Mucosa of descending colon (tissue), 3 donors: Measurements from ENCODE around the gene TAF3. TPM values are rescaled to one million over a fixed set of nuclear protein-coding genes. Genes with fewer than 3 reads are reported as not detected.

Source experiments
- ATAC-seq: fragments of 200-7000 bp; cut with Tn5 transposase; one replicate; pipeline ENCODE4 v1.9.1; 2020; ENCODE audit warnings: mild to moderate bottlenecking, moderate library complexity
- DNase-seq, 3 donors: peaks; one replicate each; pipeline ENCODE4 v3.0.0-alpha.2; 2020
- H3K36me3 ChIP-seq: fragments of 200-600 bp; one replicate; pipeline ENCODE4 v1.8.0; 2021; ENCODE audit warnings: low read depth, mild to moderate bottlenecking
- H3K4me1 ChIP-seq: fragments of 200-600 bp; one replicate; pipeline ENCODE4 v1.8.0; 2021; ENCODE audit warnings: low read depth, mild to moderate bottlenecking
- H3K4me3 ChIP-seq: fragments of 200-600 bp; one replicate; pipeline ENCODE4 v1.8.0; 2021; ENCODE audit warnings: mild to moderate bottlenecking
- H3K9me3 ChIP-seq: fragments of 200-600 bp; one replicate; pipeline ENCODE4 v1.8.0; 2021; ENCODE audit warnings: mild to moderate bottlenecking
- intact Hi-C, 2 donors: fragments of 100-400 bp; cut with DNase I in 1 of 2; cut with micrococcal nuclease in 1 of 2; formaldehyde crosslinking; loops; one replicate each; pipeline versions ENCODE4 v1.11.0 to v1.11.1; 2022; cut with DNase I, micrococcal nuclease
- total RNA-seq, 3 donors: library from RNA; stranded (reverse); fragmentation: NEBNext Ultra II Directional in 2 of 3; extraction: Animal tissue kit (Norgen Biotek cat#: 25700) in 2 of 3; gene quantifications; one replicate each; pipeline versions ENCODE4 v1.2.1 to v1.2.4, GENCODE V29; 2021 to 2023
- TF ChIP-seq, protein P1 (sequence below): fragments of 200-600 bp; IDR thresholded peaks from one replicate; pipeline ENCODE4 v1.8.0; 2022; ENCODE audit warnings: antibody characterized with exemption, mild to moderate bottlenecking
- donor health status: DM: no; HTN: no; CAD: no; lungs with moderate emphysema.
- donor health status: DM: no; HTN: no; CAD: no.
- donor health status: DM: no; HTN: yes; CAD: no.

The TAF3 gene
- total RNA-seq, 3 donors from 2014 or later, result 5.5 to 17.2 (median 6.0) TPM

DNA sequence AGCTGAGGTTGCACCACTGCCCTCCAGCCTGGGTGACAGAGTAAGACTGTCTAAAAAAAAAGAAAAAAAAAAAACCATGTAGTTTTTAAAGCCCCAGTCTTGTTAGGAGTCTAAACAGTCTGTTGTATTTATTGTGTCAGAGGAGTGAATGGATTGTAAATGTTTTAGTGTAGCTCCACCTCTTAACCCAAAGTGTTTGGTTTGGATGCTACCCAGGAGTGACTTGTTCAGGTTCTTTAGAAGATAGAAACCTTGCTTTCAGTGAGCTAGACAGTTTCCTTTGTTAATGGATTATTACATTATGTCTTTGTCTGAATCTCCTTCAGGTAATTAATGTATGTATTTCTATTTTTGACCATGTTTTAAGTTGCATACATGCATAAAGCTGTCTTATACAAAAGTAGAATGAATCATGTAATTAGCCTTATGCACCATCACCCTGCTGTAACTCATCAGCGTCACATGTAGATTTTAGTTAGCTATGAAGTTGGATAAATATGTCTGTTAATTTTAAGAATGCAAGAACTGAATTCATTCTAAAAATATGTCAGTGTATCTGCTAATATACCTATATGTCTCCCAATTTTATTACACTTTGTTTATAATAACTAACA lies 97.7 kb downstream of the TAF3 start:
- Histone ChIP-seq H3K36me3 (no peaks in the 10 kb centered on the region), H3K4me1 (no peaks in the 10 kb centered on the region), H3K4me3 (no peak overlapping the region), H3K9me3 (no peaks in the 10 kb centered on the region)
- intact Hi-C loops, result no loop called here
- ATAC-seq (peak; percentile 77), DNase-seq (peak in 1 of 3 donors; percentile 52)
- TF ChIP-seq, protein P1, sequence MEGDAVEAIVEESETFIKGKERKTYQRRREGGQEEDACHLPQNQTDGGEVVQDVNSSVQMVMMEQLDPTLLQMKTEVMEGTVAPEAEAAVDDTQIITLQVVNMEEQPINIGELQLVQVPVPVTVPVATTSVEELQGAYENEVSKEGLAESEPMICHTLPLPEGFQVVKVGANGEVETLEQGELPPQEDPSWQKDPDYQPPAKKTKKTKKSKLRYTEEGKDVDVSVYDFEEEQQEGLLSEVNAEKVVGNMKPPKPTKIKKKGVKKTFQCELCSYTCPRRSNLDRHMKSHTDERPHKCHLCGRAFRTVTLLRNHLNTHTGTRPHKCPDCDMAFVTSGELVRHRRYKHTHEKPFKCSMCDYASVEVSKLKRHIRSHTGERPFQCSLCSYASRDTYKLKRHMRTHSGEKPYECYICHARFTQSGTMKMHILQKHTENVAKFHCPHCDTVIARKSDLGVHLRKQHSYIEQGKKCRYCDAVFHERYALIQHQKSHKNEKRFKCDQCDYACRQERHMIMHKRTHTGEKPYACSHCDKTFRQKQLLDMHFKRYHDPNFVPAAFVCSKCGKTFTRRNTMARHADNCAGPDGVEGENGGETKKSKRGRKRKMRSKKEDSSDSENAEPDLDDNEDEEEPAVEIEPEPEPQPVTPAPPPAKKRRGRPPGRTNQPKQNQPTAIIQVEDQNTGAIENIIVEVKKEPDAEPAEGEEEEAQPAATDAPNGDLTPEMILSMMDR, result no peak

DNA sequence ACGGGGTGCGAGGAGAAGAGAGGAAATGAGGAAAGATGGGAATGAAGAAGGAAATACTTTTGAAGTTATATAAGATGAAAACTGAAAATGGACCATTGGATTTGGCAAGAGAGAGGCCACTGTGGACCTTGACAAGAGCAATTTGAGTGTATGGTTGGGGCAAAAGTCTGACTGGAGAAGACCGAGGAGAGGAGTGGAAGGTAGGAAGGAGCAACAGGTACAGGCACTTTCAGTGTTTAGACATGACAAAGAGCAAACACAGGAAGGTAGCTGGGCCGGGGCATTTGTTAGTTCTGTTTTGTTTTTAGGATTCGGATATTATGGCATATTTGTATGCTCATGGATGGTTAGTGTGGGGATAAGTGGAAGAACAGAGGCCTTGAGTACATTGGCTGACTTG lies 99.4 kb downstream of the TAF3 start:
- TF ChIP-seq, protein P1, result no peak
- DNase-seq (no peak), ATAC-seq (no peak)
- H3K9me3 ChIP-seq, result no peaks in the 10 kb centered on the region
- no peaks in the 10 kb centered on the region for H3K36me3 ChIP-seq
- intact Hi-C loops, result no loop called here
- H3K4me1 ChIP-seq, result no peaks in the 10 kb centered on the region
- H3K4me3 ChIP-seq, result no peak overlapping the region

DNA sequence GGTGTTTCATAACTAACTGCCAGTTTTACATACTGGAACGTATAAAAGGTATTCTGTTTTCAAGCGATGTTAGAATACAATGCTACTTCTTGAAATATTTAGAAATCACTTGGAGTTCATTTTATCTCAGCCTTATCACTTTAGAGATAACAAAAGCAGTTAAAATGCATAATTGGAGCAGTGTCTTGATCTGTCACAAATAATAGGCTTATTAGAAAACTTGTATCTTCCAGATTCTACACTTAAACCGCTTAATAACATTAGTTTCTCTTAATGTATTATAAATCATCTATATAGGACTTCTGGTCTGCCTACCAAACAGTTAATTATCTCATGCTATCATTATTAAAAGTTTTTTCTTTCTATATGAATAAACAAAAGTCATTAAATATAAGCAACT lies 104.4 kb downstream of the TAF3 start:
- intact Hi-C loops, result no loop called here
- Histone ChIP-seq H3K4me1 (no peaks in the 10 kb centered on the region), H3K36me3 (no peaks in the 10 kb centered on the region), H3K4me3 (no peak overlapping the region), H3K9me3 (no peaks in the 10 kb centered on the region)
- TF ChIP-seq, protein P1, result no peak
- DNase-seq (no peak), ATAC-seq (no peak)

DNA sequence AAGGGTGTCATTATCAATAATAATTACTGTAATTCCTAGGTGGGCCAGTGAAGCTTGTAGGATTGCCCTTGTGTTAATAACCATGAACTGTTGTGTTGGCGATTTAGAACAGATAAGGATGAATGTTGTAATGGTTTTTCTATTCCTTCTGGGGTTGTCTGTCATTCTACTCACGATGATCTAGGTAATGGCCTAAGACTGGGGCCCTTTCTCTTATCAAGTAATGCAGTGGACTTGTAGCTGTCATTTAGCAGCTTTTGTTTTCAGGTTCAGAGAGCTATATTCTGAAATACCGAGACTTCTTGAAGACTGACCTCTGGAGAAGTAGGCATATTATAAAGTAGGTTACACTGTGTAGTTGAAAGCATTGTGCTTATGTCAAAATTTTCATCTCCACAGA lies 110.2 kb downstream of the TAF3 start:
- no peak overlapping the region for H3K4me3 ChIP-seq
- H3K4me1 ChIP-seq, result no peaks in the 10 kb centered on the region
- intact Hi-C loops, result no loop called here
- DNase-seq, result no peak
- no peaks in the 10 kb centered on the region for H3K36me3 ChIP-seq
- no peaks in the 10 kb centered on the region for H3K9me3 ChIP-seq
- TF ChIP-seq, protein P1, result no peak
- no peak for ATAC-seq

DNA sequence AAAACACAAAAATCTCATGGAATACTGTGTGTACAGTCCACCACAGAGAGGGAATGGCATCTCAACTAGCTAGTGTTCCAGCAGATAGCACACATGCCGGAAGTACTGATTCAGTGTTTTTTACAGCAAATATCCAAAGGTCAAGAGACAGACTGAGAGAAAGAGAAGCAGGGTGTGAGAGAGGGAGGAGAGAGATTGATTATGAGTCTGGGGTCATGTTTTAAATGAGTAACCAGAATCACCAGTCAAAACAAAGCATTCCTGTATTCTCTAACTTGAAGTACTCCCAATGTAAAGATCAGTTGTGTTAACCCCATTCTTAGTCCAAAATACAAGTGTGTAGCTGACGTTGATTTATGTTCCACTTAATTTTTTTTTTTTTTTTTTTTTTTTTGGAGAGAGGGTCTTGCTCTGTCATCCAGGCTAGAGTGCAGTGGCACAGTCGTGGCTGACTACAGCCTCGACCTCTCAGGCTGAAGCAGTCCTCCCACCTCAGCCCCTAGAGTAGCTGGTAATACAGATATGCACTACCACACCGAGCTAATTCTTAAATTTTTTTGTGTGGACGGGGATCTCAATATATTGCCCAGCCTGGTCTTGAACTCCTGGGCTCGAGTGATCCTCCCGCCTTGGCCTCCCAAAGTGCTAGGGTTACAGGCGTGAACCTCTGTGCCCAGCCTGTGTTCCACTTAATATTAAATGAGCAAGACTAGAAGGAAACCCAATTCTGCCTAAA lies 114.2 kb downstream of the TAF3 start:
- intact Hi-C loops, result no loop called here
- TF ChIP-seq, protein P1, result no peak
- H3K36me3 ChIP-seq, result no peaks in the 10 kb centered on the region
- no peaks in the 10 kb centered on the region for H3K4me1 ChIP-seq
- DNase-seq (no peak), ATAC-seq (peak; percentile 65)
- H3K9me3 ChIP-seq, result no peaks in the 10 kb centered on the region
- no peak overlapping the region for H3K4me3 ChIP-seq
